ENCODE measurements around the gene CKB. TPM values are rescaled to one million over a fixed set of nuclear protein-coding genes. Genes with fewer than 3 reads are reported as not detected.

Gene CKB
- total and polyA plus RNA-seq, 9 of the 15 experiments (the other 6 are each of a cell fraction or from before 2014, with no cell fraction given): 23.9 to 692 (median 132) TPM

- FAIRE-seq: peak; percentile 72
- Histone ChIP-seq H3K36me3 (ENCODE audit: control insufficient read depth, insufficient read depth, low read length) (peaks cover 31% of the 10 kb centered on the region; the same call in 2 of the 3 replicates), H3K4me1 (replicated peaks in 1 of 2; ENCODE audit: control insufficient read depth in 2 of 2, insufficient read depth in 2 of 2, low read length in 2 of 2) (peaks cover 21 to 79% of the 10 kb centered on the region in 2 experiments; a peak in 4 of 5 replicates), H2AFZ (ENCODE audit: low read depth, low read length) (peak within 1 kb of the TSS; percentile 70), H3K4me3 (peak within 1 kb of the TSS; percentile 92), H3K27ac (ENCODE audit: extremely low read depth, low read depth, low read length) (peak within 1 kb of the TSS; percentile 86), H3K79me2 (ENCODE audit: control insufficient read depth, insufficient read depth, low read length) (peaks cover 32% of the 10 kb centered on the region), H3K9me1 (ENCODE audit: control insufficient read depth, insufficient read depth, low read length) (peaks cover 6% of the 10 kb centered on the region), H3K9ac (ENCODE audit: insufficient read depth in 1 of 2, low read depth in 2 of 2, low read length in 2 of 2) (peak within 1 kb of the TSS; percentile 76 to 95), H3K27me3 (ENCODE audit: control insufficient read depth in 2 of 2, insufficient read depth in 2 of 2, low read length in 2 of 2) (no peaks in the 10 kb centered on the region), H4K20me1 (replicated peaks; ENCODE audit: control insufficient read depth, insufficient read depth, low read length) (no peaks in the 10 kb centered on the region; the same call in 1 of the 2 replicates), H3K9me3 (replicated peaks; ENCODE audit: control insufficient read depth, insufficient read depth, low read depth, low read length) (no peaks in the 10 kb centered on the region), H3K4me2 (ENCODE audit: insufficient read depth, low read length) (peak within 1 kb of the TSS; percentile 89)
- DNase-seq (ENCODE audit: extremely low read depth in 1 of 4, low spot score in 3 of 4): peak; percentile 85 to 95 (median 88)
- intact Hi-C loops (cut with micrococcal nuclease) (loop anchor here (10.0 kb wide), 1 partner anchor 134 kb away; no protein-coding TSS in a partner anchor), in situ Hi-C loops (cut with MboI) (no loop called here)
- WGBS (ENCODE audit: insufficient coverage, low coverage, missing lambda C conversion rate): 3% methylated on average over 19 of the region's 70 CpGs
- POLR2A ChIA-PET: interaction anchor here (0.6 to 1.8 kb wide), 9 partner anchors 10 to 1493 kb away, joined by 3 to 9 read pairs (median 4); no protein-coding TSS in a partner anchor
- CTCF ChIA-PET (ENCODE audit: low intra/inter-chr PET ratio): no interaction called here
- ATAC-seq: peak; percentile 91
- TSS peak; percentile 95 for BruUV-seq (replicated peaks)
- TF ChIP-seq ZNF184 (CRISPR knock-in tag; IDR thresholded peaks at IDR 0.05): no peak
- peak; percentile 64 for TF ChIP-seq ZNF143 (CRISPR knock-in tag; IDR thresholded peaks at IDR 0.05)
- TF ChIP-seq, protein P1, sequence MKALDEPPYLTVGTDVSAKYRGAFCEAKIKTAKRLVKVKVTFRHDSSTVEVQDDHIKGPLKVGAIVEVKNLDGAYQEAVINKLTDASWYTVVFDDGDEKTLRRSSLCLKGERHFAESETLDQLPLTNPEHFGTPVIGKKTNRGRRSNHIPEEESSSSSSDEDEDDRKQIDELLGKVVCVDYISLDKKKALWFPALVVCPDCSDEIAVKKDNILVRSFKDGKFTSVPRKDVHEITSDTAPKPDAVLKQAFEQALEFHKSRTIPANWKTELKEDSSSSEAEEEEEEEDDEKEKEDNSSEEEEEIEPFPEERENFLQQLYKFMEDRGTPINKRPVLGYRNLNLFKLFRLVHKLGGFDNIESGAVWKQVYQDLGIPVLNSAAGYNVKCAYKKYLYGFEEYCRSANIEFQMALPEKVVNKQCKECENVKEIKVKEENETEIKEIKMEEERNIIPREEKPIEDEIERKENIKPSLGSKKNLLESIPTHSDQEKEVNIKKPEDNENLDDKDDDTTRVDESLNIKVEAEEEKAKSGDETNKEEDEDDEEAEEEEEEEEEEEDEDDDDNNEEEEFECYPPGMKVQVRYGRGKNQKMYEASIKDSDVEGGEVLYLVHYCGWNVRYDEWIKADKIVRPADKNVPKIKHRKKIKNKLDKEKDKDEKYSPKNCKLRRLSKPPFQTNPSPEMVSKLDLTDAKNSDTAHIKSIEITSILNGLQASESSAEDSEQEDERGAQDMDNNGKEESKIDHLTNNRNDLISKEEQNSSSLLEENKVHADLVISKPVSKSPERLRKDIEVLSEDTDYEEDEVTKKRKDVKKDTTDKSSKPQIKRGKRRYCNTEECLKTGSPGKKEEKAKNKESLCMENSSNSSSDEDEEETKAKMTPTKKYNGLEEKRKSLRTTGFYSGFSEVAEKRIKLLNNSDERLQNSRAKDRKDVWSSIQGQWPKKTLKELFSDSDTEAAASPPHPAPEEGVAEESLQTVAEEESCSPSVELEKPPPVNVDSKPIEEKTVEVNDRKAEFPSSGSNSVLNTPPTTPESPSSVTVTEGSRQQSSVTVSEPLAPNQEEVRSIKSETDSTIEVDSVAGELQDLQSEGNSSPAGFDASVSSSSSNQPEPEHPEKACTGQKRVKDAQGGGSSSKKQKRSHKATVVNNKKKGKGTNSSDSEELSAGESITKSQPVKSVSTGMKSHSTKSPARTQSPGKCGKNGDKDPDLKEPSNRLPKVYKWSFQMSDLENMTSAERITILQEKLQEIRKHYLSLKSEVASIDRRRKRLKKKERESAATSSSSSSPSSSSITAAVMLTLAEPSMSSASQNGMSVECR (CRISPR knock-in tag; IDR thresholded peaks at IDR 0.05): peak; percentile 96
- no peak for TF ChIP-seq NUFIP1 (IDR thresholded peaks at IDR 0.05; ENCODE audit: partially characterized antibody)
- TF ChIP-seq MAX (CRISPR knock-in tag; IDR thresholded peaks at IDR 0.05): peak; percentile 85
- peak; percentile 93 to 95 for TF ChIP-seq FOXK2 (conservative IDR thresholded peaks at IDR 0.05 in 1 of 2, IDR thresholded peaks at IDR 0.05 in 1 of 2; ENCODE audit: low read depth in 2 of 2)
- no peak for TF ChIP-seq SAFB (IDR thresholded peaks at IDR 0.05; ENCODE audit: borderline replicate concordance, low read depth, low read length)
- TF ChIP-seq PCBP1 (IDR thresholded peaks at IDR 0.05; ENCODE audit: low read depth, low read length, poor library complexity, severe bottlenecking): peak; percentile 91
- TF ChIP-seq, protein P2, sequence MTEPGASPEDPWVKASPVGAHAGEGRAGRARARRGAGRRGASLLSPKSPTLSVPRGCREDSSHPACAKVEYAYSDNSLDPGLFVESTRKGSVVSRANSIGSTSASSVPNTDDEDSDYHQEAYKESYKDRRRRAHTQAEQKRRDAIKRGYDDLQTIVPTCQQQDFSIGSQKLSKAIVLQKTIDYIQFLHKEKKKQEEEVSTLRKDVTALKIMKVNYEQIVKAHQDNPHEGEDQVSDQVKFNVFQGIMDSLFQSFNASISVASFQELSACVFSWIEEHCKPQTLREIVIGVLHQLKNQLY (CRISPR knock-in tag; conservative IDR thresholded peaks at IDR 0.05): no peak
- TF ChIP-seq GABPA (tag; conservative IDR thresholded peaks at IDR 0.05; ENCODE audit: low read depth): peak; percentile 90
- TF ChIP-seq HCFC1 (IDR thresholded peaks at IDR 0.05; ENCODE audit: low read depth, low read length): peak; percentile 58
- no peak for TF ChIP-seq HMG20A (CRISPR knock-in tag; conservative IDR thresholded peaks at IDR 0.05)
- TF ChIP-seq NCOA6 (IDR thresholded peaks at IDR 0.05): no peak
- TF ChIP-seq EP300 (IDR thresholded peaks at IDR 0.05; ENCODE audit: low read length): no peak
These were observed 6.2 kb upstream of the CKB start, which contains the start of gene TRMT61A for GRCh38 chr14:103528587-103529382. Gene TRMT61A, plus strand, starts transcription at chr14:103529196. Its CDS starts 783 bp downstream, at chr14:103529979.
